B cell (primary cell): ENCODE results near the gene PDLIM5. TPM values are rescaled to one million over a fixed set of nuclear protein-coding genes. Genes with fewer than 3 reads are reported as not detected.

Experiments used
- ATAC-seq: fragments of 200-7000 bp; cut with Tn5 transposase; one replicate; pipeline ENCODE4 v1.10.0; 2021; ENCODE audit warnings: low read depth, mild to moderate bottlenecking, moderate number of reproducible peaks, moderate library complexity
- CTCF ChIA-PET: fragments of 350-600 bp; sonication (Branson Sonifier 250); formaldehyde crosslinking; loops from one replicate; lab custom pipeline; 2021; ENCODE audit warnings: antibody characterized with exemption, inconsistent platforms; lab: Charles Lee
- POLR2A ChIA-PET: fragments of 350-600 bp; sonication (Branson Sonifier 250); formaldehyde crosslinking; loops from one replicate; lab custom pipeline; 2021; ENCODE audit warnings: antibody characterized with exemption; lab: Charles Lee
- DNase-seq: peaks from one replicate; pipeline ENCODE4 v3.0.0; 2013
- H2AFZ ChIP-seq: 2 replicates; pipeline ENCODE4 v1.6.1; 2012; ENCODE audit warnings: mild to moderate bottlenecking, low read depth, low read length; ENCODE audit not compliant: insufficient read depth, poor library complexity, severe bottlenecking
- H3K27ac ChIP-seq, 2 donors: 1 replicate in 1 of 2; 2 replicates in 1 of 2; pipeline ENCODE4 v1.5.1; 2012 to 2013; ENCODE audit warnings: low read length in 2 of 2, mild to moderate bottlenecking in 2 of 2, moderate library complexity in 1 of 2
- H3K27me3 ChIP-seq, 4 experiments: fragments of 200-600 bp in 1 of 4; sonication (generic) in 1 of 4; replicated peaks in 1 of 4; 1 replicate in 2 of 4; 2 replicates in 2 of 4; pipeline versions ENCODE4 v1.6.1 to v1.7.0; 2013 to 2016; ENCODE audit warnings: low read length in 3 of 4, mild to moderate bottlenecking in 2 of 4, mixed read lengths in 1 of 4, moderate library complexity in 1 of 4; ENCODE audit not compliant: insufficient read depth in 4 of 4, control insufficient read depth in 3 of 4; ENCODE audit errors: control extremely low read depth in 1 of 4
- H3K36me3 ChIP-seq, 2 experiments: replicated peaks in 1 of 2; 1 replicate in 1 of 2; 2 replicates in 1 of 2; pipeline versions ENCODE4 v1.6.1 to v1.7.1; 2013; ENCODE audit warnings: low read length in 1 of 2; ENCODE audit not compliant: insufficient read depth in 2 of 2, control insufficient read depth in 1 of 2; ENCODE audit errors: control extremely low read depth in 1 of 2, extremely low read depth in 1 of 2
- H3K4me1 ChIP-seq, 2 donors: fragments of 200-600 bp in 1 of 2; sonication (generic) in 1 of 2; 1 replicate in 1 of 2; 2 replicates in 1 of 2; pipeline versions ENCODE4 v1.5.1 to v1.6.1; 2013 to 2017; ENCODE audit warnings: low read length in 2 of 2; ENCODE audit not compliant: control insufficient read depth in 2 of 2, insufficient read depth in 2 of 2
- H3K4me2 ChIP-seq: replicated peaks from 2 replicates; pipeline ENCODE3; 2012; ENCODE audit warnings: mild to moderate bottlenecking, low read depth, low read length; ENCODE audit not compliant: poor library complexity, severe bottlenecking
- H3K4me3 ChIP-seq, 5 experiments: fragments of 200-600 bp in 1 of 5; sonication (generic) in 1 of 5; 1 replicate in 3 of 5; 2 replicates in 2 of 5; pipeline versions ENCODE4 v1.5.1 to v1.7.0; 2011 to 2016; ENCODE audit warnings: low read length in 4 of 5, mild to moderate bottlenecking in 4 of 5, low read depth in 2 of 5, control low read depth in 1 of 5, moderate library complexity in 1 of 5; ENCODE audit not compliant: insufficient read depth in 1 of 5; ENCODE audit errors: control extremely low read depth in 1 of 5, extremely low read depth in 1 of 5
- H3K79me2 ChIP-seq: fragments of 200-600 bp; sonication (generic); one replicate; pipeline ENCODE4 v1.6.0; 2016; ENCODE audit warnings: low read length; ENCODE audit not compliant: control insufficient read depth, insufficient read depth
- H3K9ac ChIP-seq: fragments of 200-600 bp; sonication (generic); 2 replicates; pipeline ENCODE4 v1.6.1; 2017; ENCODE audit warnings: mild to moderate bottlenecking, low read length, moderate library complexity
- H3K9me3 ChIP-seq, 3 donors: one replicate each; pipeline versions ENCODE4 v1.6.1 to v1.7.1; 2013; ENCODE audit warnings: low read length in 2 of 3; ENCODE audit not compliant: control insufficient read depth in 2 of 3, insufficient read depth in 1 of 3; ENCODE audit errors: control extremely low read depth in 1 of 3
- H4K20me1 ChIP-seq: 2 replicates; pipeline ENCODE4 v1.6.0; 2012; ENCODE audit warnings: mild to moderate bottlenecking, low read length; ENCODE audit not compliant: insufficient read depth, control insufficient read depth, poor library complexity, severe bottlenecking
- H3K27ac Mint-ChIP-seq: one replicate; pipeline ENCODE4 v1.8.0; 2021; ENCODE audit warnings: mixed read lengths
- H3K27me3 Mint-ChIP-seq: one replicate; pipeline ENCODE4 v1.8.0; 2021; ENCODE audit warnings: mixed read lengths
- H3K4me1 Mint-ChIP-seq: one replicate; pipeline ENCODE4 v1.8.0; 2021; ENCODE audit warnings: mixed read lengths
- H3K4me3 Mint-ChIP-seq: one replicate; pipeline ENCODE4 v1.8.0; 2021; ENCODE audit warnings: mixed read lengths
- H3K9me3 Mint-ChIP-seq: one replicate; pipeline ENCODE4 v1.8.0; 2022; ENCODE audit warnings: mixed read lengths; ENCODE audit not compliant: insufficient read depth
- CTCF ChIP-seq: fragments of 200-600 bp; IDR thresholded peaks from one replicate; pipeline ENCODE4 v1.8.0; 2022; ENCODE audit warnings: antibody characterized with exemption, mild to moderate bottlenecking
- EZH2 ChIP-seq: IDR thresholded peaks from 2 replicates; pipeline ENCODE4 v1.6.1; 2012; ENCODE audit warnings: borderline replicate concordance, low read depth, mild to moderate bottlenecking, moderate library complexity, low read length; ENCODE audit not compliant: insufficient read depth, poor library complexity, severe bottlenecking
- WGBS: methylation state at CpG from one replicate; pipeline ENCODE4 v1.1.5; 2013; ENCODE audit warnings: missing lambda C conversion rate; ENCODE audit not compliant: insufficient coverage; 5-methylcytosine and 5-hydroxymethylcytosine counted together
- intact Hi-C: fragments of 100-400 bp; cut with micrococcal nuclease; formaldehyde crosslinking; loops from one replicate; pipeline ENCODE4 v1.10.0; 2022
- polyA plus RNA-seq: library from polyadenylated mRNA; depleted of rRNA; stranded (reverse); fragments of >200 nt; gene quantifications from 2 replicates; pipeline ENCODE4 v1.2.3, GENCODE V29; 2012
- total RNA-seq, 2 donors: library from RNA; stranded (reverse); fragments of 120-200 nt in 1 of 2; gene quantifications; 1 replicate in 1 of 2; 2 replicates in 1 of 2; pipeline versions ENCODE4 v1.2.3 to v1.2.4, GENCODE V29; 2013 to 2022

PDLIM5 gene
- total and polyA plus RNA-seq, 2 donors (not counting 1 experiment from before 2014, with no cell fraction given) = 24.0 to 30.2 TPM

GRCh38 chr4:94673961-94674360, 222.2 kb downstream of the PDLIM5 start:
- H3K9me3 ChIP-seq = no peaks in the 10 kb centered on the region
- H3K27me3 ChIP-seq = no peaks in the 10 kb centered on the region
- no peaks in the 10 kb centered on the region for H3K9me3 Mint-ChIP-seq
- TF ChIP-seq CTCF (no peak), EZH2 (no peak)
- no peak overlapping the region for H3K4me2 ChIP-seq
- no CpG with 5 or more reads among the region's 2 CpGs for WGBS
- H3K79me2 ChIP-seq = no peaks in the 10 kb centered on the region
- H3K27me3 Mint-ChIP-seq = peaks cover 4% of the 10 kb centered on the region
- no peaks in the 10 kb centered on the region for H3K4me1 Mint-ChIP-seq
- no peak overlapping the region for H3K4me3 Mint-ChIP-seq
- no peak overlapping the region for H3K9ac ChIP-seq
- no peak overlapping the region for H3K4me3 ChIP-seq
- no peaks in the 10 kb centered on the region for H3K36me3 ChIP-seq
- no peak overlapping the region for H3K27ac Mint-ChIP-seq
- H3K4me1 ChIP-seq = no peaks in the 10 kb centered on the region
- H2AFZ ChIP-seq = no peak overlapping the region
- no peak for ATAC-seq
- no peaks in the 10 kb centered on the region for H4K20me1 ChIP-seq
- intact Hi-C loops = no loop called here
- CTCF ChIA-PET = no interaction called here
- no peak for DNase-seq
- POLR2A ChIA-PET = no interaction called here
- no peak overlapping the region for H3K27ac ChIP-seq

- ATAC-seq (no peak), DNase-seq (no peak)
- Histone ChIP-seq H3K27ac (no peak overlapping the region), H3K36me3 (no peaks in the 10 kb centered on the region), H3K9me3 (no peaks in the 10 kb centered on the region), H3K4me2 (no peak overlapping the region), H3K79me2 (no peaks in the 10 kb centered on the region), H3K9ac (no peak overlapping the region), H2AFZ (no peak overlapping the region), H3K4me1 (no peaks in the 10 kb centered on the region), H3K27me3 (no peaks in the 10 kb centered on the region), H3K4me3 (no peak overlapping the region), H4K20me1 (no peaks in the 10 kb centered on the region)
- H3K27me3 Mint-ChIP-seq = peaks cover 4% of the 10 kb centered on the region
- no peaks in the 10 kb centered on the region for H3K4me1 Mint-ChIP-seq
- intact Hi-C loops = no loop called here
- ChIA-PET POLR2A (no interaction called here), CTCF (no interaction called here)
- H3K9me3 Mint-ChIP-seq = no peaks in the 10 kb centered on the region
- H3K4me3 Mint-ChIP-seq = no peak overlapping the region
- no peak overlapping the region for H3K27ac Mint-ChIP-seq
- WGBS = no CpG with 5 or more reads among the region's 2 CpGs
- TF ChIP-seq EZH2 (no peak), CTCF (no peak)
These were observed 225.2 kb downstream of the PDLIM5 start for GRCh38 chr4:94676970-94677369.
